HT1080 (cell line): ENCODE measurements around the gene CXXC1. TPM values are rescaled to one million over a fixed set of nuclear protein-coding genes. Genes with fewer than 3 reads are reported as not detected.
A peak's percentile ranks its signal among the peaks of the same experiment; 100 is the strongest.
"Not testable (repeated sequence)": the region's sequence is repeated elsewhere in the genome, so short reads cannot be mapped to it uniquely, and the experiment has no call there.

Source experiments
- DNase-seq: peaks from one replicate; pipeline ENCODE4 v3.0.0-alpha.2; 2015; ENCODE audit warnings: low read depth
- polyA plus RNA-seq, 2 experiments: library from polyadenylated mRNA; depleted of rRNA; stranded (reverse); fragments of >200 nt; gene quantifications; 2 replicates each; pipeline ENCODE4 v1.2.3, GENCODE V29; 2015
- total RNA-seq: library from RNA; depleted of rRNA; stranded (reverse); fragments of >200 nt; shearing (Covaris generic); gene quantifications from 2 replicates; pipeline ENCODE4 v1.2.3, GENCODE V29; 2014; rRNA removed

CXXC1 gene
- total RNA-seq, result 101 and 118 TPM in 2 replicates
- polyA plus RNA-seq (2015; cell fraction: cytosol; rRNA removed), result 81.2 and 82.8 TPM in 2 replicates
- polyA plus RNA-seq (2015; cell fraction: nucleus; rRNA removed), result 314 and 330 TPM in 2 replicates

DNA sequence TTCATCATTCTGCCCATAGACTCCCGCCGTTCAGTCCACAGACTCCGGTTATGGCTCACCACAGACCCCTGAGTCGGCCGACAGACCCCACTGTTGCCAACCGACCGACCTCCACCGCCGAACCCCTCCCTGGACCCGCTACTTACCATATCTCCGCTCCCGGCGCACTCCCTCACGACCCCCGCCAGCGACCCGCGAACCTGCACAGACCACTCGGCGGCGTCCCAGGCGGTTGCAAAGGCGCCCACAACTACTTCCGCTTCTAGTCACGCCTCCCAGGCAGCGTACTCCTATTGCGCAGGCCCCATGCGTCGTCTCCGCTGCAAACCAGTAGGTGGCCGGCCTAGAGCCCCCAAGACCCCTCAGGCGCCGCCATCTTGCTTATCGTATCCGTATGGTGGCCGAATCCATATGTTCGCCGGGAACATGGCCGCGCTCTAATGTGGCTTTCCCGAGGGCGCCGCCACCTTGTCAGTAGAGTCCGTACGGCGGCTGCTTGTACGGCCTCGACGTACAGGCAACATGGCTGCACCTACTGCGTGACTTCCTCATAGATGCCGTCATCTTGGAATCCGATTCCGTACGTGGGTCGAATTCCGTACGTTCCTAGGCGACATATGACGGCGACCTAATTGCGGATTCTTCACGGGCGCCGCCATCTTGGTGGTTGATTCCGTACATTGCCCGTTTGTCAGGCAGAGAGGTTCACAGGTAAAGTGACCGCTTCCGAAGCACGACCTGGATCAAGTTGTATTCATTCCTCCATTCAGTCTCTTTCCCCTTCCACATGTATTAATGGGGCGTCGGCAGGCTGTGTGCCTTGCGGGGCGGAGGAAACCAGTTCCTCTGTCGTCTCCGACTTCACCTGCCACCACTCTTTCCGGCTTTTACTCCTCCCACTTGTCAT lies at the start of gene CXXC1:
Gene CXXC1, minus strand, starts transcription at position 252 of the 907 bp plus-strand sequence. Its CDS starts 103 bp downstream, at position 149.
- peak; percentile 99 for DNase-seq

DNA sequence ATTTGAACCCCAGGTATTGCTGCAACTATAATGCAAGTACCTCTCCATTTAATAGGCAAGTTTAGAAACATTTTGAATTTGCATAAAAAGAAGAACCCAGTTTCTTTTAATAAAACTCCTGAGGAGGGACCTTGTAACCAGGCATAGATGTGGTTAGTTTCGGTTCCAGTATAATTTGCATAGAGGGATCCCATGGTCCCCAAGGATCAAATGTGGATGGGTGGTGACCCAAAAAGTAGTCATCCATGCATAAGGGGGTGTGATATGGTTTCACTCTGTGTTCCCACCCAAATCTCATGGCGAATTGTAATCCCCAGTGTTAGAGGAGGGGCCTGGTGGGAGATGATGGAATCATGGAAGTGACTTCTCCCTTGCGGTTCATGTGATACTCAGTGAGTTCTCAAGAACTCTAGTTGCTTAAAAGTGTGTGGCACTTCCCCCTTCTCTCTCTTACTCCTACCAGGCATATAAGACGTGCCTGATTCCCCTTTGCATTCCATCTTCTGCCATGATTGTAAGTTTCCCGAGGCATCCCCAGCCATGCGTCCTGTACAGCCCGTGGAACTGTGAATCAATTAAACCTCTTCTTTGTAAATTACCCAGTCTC lies 47.2 kb upstream of the CXXC1 start:
- DNase-seq, result no peak

DNA sequence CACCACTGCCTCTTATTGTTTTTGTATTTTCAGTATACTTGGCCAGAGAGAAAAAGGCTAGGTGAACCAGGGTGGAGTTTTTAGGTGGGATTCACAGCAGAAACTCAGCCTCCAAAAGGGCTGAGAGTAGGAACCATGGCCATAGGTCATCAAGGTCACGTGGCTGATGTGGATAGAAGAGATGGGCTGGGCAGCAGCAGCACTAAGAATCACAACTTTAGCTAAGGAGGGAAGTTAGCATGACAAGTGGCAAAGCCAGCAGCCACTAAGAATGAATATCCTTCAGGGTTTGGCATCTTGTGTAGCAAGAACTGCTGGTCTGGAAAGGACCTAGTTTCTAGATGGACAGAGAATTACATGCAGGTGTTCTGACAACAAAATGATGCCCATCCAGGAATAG lies 44.2 kb upstream of the CXXC1 start:
- DNase-seq, result no peak

DNA sequence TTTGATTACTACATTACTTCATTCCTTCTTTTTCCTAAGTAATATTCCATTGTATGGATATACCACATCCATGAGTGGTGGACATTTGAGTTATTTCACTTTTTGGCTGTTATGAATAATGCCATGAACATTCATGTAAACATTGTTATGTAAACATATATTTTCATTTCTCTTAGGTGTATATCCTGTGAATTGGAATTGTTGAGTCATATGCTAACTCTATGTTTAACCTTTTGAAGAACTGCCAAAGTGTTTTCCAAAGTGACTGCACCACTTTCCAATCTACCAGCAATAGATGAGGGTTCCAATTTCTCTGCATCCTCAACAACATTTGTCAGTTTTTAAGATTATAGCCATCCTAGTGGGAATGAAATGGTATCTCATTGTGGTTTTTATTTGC lies 42.7 kb upstream of the CXXC1 start:
- DNase-seq, result no peak

DNA sequence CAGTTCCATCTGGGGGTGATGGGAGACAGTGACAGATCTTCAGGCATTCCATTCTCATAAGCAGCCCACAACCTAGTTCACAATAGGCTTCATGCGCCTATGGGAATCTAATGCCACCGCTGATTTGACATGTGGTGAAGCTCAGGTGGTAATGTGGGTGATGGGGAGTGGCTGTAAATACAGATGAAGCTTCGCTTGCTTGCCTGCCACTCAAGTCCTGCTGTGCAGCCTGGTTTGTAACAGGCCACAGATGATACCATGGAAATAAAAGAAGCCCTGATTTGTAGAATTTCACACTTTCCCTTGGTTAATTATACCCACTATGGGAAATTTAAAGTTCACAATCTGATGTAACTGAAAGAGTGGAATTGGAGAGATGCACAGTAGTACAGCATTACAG lies 40.5 kb upstream of the CXXC1 start:
- DNase-seq, result no peak

DNA sequence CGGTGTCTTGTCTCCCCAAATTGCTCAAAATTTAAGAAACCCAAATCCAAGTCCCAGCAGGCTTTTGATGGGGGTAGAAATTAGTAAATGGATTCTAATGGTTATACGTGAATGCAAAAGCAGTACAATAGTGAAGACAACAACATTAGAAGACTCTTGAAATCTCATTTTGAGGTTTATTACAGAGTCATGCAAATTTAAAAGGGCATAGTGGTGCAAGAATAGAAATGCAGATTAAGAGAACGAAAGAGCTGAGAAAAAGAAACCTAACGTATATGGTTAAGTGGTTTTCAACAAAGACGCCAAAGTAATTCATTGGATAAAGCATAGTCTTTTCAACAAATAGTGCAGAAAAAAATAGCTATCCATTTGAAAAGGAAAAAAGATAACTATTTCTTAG lies 33.2 kb upstream of the CXXC1 start:
- DNase-seq, result no peak

DNA sequence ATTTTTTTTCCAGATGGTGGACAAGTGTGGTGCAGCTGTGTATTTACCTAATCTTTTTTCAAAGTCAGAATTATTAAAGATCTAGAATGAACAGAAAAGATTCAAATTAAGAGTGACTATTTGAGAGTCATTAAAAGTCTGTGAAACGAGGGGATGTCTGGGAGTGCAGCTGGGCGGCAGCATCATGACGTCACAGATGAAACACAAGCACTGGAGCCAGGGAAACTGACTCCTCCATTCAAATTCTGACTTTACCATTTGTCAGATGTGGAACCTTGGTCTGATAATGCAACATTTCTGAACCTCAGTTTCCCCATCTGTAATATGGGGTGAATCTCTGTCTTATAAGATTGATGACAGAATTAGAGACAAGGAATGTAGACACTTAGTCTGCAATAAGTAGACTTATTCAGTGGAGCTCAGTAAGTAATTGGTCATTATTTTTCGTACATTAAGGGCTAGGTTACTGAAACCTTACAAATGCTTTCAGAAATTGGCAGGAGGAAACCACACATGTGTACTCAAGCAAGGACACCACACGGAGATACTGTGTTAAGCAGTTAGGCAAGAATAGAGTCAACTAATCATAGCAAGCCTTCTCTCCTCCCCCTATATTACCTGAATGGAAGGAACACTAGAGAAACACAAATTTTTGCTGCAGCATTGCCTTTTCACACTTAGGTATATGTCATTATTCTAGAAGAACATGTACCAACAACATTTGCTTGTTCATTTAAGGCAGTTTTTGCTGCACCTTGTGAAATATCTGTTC lies 27.8 kb upstream of the CXXC1 start:
- no peak for DNase-seq

DNA sequence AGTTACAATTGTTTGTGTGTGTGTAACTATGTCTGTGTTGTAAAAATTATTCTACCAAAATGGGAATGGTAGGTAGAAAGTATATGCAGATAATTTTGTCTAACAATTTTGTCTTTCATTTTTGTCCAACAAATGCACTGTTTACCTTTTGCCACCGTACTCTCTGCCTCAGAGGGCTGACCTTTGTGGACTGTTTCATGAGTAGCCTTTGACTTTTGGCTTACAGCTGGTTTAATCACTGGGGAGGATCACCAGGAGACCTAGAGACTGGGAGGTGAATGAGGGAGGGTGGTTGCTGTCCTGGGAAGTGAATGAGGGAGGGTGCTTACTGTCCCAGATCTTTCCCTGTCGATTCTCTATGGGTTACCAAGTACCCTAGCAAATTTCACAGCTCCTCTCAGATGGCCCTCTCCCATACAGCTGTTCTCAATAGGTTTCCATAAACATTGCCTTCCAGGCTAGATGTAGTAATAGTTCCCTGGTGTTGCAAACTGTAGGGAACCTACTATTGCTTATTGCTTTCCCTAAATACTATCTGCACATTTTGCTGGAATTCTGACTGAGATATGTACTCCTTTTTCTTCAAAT lies 26.5 kb upstream of the CXXC1 start:
- no peak for DNase-seq

DNA sequence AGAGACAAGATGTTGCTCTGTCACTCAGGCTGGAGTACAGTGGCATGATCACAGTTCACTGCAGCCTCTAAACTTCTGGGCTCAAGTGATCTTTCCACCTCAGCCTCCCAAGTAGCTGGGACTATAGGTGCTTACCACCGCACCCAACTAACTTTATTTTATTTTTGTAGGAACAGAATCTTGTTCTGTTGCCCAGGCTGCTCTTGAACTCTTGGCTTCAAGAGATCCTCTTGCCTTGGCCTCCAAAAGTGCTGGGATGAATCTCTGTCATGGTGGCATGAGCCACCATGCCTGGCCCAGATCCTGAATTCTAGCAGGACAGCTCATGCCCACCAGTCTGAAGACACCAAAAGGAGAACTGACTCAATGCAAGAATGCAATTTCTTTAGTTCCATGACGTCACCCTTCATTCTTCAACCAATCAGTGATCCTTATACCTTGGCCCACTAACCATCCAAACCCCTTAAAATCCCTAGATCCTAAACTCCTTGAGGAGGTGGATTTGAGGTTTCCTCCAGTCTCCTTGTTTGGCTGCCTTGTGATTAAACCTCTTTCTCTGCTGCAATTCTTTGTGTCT lies 25.6 kb upstream of the CXXC1 start:
- no peak for DNase-seq

DNA sequence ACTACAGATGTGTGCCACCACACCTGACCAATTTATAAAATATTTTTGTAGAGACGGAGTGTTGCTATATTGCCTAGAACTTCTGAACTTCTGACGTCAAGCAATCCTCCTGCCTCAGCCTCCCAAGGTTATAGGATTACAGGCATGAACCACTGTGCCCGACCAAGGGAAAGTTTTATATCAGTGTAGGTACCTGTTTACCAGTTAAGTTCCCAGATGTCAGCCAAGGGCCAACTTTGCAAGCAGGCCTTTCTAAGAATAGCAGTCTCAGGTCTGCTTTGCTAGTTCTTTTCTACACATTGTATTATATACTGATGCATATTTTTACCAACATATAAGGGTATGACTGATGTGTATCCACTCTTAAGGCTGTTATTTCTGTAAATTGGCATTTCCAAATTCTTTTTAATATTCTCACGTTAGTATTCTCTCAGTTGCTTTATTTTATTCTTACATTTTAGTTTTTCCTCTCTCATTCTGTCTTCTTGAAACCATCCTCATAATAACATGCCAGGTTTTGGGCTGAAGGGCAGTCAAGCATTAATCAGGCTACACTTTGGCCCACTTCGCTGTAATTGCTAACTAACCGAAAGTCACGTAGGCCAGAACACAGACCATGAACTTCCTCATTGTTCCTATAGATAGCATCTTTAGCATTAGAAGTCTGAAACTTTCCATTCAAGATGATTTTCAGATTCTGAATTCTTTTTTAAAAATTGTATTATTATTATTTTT lies 25.0 kb upstream of the CXXC1 start:
- DNase-seq, result no peak

DNA sequence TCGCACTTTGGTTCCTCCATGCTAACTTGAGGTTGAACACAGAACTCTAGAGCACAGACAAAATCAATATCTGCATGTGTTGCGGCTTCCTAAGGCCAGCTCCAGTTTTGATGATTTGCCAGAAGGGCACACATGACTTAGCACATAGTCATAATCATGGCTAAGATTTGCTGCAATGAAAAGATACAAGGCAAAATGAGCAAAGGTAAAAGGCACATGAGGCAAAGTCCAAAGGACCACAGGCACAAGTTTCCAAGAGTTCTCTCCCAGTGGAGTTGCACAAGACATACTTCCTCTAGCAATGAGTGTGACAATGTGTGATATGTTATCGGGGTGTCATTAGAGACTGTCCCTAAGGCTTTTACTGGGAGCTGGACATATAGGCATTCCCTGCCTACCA lies 24.2 kb upstream of the CXXC1 start:
- DNase-seq, result no peak

DNA sequence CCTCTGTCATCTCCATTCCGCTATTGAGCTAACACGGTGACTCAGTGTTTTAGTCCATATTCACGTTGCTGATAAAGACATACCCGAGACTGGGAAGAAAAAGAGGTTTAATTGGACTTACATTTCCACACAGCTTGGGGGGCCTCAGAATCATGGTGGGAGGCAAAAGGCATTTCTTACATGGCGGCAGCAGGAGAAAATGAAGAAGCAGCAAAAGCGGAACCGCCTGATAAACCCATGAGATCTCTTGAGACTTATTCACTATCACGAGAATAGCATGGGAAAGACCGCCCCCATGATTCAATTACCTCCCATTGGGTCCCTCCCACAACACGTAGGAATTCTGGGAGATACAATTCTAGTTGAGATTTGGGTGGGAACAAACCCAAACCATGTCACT lies 22.6 kb upstream of the CXXC1 start:
- no peak for DNase-seq

DNA sequence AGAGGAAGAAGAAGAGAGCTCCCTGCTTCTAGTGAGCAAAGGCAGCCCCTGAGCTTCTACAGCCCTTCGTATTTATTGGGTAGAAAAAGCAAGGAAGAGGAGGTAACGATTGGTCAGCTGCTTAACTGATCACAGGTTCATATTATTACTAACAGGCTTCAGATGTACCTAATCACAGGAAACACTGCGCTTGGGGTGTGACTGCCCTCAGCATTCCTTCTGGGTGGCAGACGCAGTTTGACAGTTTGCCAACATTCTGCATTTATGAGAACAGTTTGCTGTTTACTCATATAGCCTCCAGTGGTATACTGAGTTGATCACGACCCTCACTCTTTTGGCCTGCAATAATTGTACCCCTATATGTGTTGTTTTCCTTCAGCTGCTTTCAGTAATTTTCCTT lies 21.4 kb upstream of the CXXC1 start:
- DNase-seq, result not testable (repeated sequence)

DNA sequence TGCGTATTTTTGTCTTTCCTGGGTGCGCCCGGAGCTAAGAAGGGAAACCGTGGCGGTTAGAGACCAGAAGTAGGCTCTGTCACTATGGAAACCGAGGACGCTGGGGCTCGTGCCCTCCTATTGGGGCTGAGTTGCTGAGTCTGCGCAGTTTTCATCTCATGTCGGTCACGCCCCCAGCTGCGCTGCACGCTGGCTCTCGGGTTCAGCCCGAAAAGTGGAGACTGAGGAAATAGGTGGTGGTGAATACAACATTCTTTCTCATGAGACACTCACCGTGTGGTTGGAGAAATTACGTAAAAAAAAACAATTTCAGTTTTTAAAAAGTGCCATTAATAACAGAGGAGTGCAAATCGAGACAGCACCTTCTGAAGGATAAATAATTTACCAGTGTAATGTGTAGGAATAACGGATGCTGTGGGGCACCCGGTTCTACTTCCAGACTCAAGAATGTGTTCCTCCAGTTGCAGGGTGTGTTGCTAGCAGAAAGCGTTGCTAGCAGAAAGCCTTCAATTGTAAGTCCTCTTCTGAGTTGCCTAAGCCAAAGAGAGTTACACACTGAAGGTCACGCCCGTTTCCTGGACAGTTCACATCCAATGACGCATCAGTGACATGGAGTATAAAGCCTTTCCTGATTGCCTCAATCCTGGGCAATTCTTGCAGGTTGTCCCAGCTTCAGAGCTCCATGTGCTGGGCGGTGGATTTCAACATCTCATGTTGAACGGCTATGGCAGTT lies 20.4 kb upstream of the CXXC1 start:
- DNase-seq, result peak; percentile 82

DNA sequence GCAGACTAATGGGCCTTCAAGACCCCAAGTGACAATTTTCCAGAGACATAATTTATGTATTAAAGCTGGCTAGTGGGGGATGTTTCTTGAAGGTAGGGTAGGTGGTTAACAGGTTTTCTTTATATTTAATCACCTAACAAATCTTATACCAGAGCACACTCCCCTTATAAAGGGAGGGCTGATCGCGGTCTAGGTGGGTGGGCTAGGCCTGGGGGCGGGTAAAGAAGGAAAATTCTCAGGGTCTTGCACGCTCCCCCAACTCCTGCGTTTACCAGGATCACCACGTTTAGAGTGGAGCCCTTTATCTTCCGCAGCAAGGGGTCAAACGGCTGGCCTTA lies 19.9 kb upstream of the CXXC1 start:
- no peak for DNase-seq

DNA sequence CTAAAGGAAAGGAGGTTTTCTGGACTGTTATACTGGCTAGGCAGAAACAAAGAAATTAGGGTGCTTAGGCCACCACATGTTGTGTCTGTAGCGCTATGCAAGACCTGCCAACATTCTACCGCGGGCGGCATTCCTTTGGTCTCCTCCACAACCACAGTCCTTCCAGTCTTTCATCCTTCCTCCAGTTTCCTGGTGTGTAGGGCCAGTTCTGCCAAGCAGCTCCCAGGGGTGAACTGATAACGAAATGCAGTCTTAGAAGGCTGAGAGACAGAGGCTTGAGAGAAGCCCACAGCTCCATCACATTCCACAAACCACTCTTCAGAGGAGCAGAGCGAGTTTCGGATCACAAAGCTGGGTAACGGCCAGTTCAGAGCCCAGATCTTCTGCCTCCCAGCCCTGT lies 19.5 kb upstream of the CXXC1 start:
- DNase-seq, result peak; percentile 50

DNA sequence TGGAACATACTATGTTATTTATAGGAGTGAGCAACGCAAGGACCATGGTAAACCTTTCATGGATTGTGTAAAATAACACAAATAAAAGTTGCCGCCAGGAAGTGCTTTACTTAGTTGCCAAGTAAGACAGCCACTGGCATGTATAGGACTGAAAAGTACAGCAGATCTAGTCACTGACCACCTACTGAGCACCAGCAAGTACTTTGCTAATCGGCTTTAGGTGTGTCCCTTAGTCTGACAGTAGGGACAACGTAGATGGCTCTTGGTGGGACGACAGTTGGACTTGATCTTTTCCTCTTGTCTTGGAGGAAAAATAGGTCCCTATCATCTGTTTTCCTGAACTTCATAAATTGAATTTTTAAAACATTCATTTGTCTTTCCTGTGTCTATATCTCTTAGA lies 13.6 kb upstream of the CXXC1 start:
- no peak for DNase-seq

DNA sequence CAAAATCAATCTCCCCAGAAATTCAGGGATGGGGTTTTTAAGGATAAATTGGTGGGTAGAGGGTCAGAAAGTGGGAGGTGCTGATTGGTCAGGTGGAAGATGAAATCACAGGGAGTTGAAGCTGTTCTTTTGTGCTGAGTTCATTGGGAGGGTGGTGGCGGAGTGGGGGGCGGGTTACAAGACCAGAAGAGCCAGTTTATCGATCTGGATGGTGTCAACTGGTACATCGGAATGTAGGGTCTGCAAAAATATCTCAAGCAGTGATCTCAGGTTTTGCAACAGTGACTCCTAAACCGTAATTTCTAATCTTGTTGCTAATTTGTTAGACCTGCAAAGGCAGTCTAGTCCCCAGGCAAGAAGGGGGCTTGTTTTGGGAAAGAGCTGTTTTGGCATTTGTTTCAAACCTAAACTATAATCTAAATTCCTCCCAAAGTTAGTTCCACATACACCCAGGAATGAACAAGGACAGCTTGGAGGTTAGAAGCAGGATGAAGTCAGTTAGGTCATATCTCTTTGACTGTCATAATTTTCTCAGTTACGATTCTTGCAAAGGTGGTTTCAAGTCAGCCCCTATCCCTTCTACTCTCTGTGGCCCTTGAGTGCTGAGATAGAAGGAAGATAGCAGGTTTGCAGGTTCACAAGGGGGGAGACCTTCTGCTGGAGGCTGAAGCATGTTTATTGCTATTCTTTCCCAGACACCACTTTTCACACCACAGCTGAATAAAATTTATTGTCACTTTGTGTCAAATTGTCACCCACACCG lies 12.3 kb upstream of the CXXC1 start:
- no peak for DNase-seq
